ENCODE data around the gene SPEF2.

Gene SPEF2

GRCh38 chr5:35785601-35786085, 168.0 kb downstream of the SPEF2 start:
- DNase-seq = no peak

DNA sequence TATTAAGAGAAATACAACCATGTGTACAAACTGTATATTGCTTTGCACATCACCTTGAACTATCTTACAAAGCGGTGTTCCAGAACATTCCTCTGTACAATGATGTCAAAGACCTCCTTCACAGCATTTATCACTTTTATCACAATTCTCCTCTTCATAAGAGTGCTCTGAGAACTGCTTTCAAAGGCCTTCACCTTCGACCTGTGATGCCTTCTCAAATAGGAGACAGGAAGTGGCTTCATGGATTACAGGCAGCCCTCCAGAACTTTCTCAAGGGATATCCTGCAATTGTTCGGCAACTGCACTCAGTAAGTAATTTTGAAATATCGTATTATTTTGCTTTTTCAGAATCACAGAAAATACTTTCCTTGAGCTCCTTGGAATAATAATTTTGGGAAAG, 171.1 kb downstream of the SPEF2 start:
- DNase-seq = no peak

DNA sequence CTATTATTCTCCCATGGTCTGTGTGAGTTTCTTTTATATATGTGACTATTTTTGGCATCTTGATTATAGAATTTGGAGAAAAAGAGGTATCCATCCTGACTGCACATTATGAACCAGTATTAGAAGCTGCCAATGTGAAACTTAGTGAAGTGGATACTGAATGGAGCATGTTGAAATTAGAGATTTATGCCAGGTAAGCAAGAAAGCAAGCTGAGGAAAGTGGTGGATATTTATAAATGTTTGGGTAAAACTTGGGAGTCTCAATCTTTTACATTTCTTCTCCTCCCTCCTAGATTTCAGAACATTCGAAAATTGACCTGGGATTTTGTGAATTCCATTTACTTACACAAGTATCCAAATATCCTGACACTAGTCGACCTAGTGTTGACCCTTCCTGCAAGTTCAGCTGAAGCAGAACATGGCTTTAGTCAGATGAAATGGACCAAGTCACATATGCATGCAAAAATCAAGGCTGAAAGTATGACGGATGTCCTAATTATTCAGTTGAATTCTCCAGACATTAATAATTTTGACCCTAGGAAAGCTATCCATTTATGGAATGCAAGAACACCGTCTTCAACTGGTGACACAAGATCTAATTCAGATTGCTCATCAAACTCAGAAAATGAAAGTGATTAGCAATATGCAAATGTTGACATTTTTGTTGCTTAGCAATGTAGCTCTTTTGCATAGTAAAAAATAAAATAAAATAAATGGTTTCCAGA, 172.2 kb downstream of the SPEF2 start:
- DNase-seq = no peak

DNA sequence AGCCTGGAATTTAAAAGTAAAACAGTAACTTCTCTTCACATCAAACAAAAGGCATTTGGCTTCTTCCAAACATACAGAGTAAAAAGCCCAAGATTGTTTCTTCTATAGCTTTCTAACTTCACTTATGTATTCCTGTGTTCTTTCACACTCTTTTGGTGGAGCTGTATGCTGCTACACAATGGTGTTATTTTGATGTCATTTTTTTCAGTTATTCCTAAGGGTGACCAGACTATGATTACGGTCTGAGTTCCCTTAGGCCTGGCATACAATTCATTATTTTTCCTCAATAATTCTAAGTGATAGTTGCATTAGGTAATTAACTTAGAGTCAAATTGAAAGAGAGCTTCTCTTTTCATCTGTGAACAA, 172.8 kb downstream of the SPEF2 start:
- no peak for DNase-seq

GRCh38 chr5:35794328-35794619, 176.6 kb downstream of the SPEF2 start:
- DNase-seq = no peak

DNA sequence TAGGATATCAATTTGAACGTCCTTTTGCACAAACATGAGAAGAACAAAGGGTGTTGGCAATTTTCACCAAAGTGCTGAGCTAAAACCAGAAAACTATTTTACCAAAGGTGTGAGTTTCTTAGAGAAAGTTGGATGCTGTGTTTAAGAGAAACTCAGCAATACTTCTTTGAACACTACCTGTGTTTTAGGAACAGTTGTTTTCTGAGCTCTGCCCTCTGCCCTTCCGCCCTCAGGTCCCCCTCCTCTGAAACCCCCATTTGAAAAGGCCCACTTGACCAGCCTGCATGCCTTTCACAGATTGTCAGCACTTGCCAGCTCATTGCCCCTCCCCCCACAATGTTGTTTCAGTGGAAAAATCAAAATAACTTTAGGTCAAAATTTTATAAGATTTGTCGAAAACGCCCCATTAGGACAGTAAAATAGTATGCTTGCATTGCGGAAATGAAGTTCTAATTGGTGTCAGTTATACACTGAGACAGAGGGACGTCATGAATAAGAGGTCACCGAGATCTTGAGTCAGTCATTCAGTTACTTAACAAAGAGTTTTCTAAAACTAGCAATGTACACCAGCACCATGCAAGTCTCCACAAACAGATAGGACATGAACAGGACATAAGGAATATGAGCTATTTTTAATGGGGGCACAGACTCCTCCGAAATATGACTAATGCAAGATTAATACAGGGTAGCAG, 177.2 kb downstream of the SPEF2 start:
- no peak for DNase-seq

DNA sequence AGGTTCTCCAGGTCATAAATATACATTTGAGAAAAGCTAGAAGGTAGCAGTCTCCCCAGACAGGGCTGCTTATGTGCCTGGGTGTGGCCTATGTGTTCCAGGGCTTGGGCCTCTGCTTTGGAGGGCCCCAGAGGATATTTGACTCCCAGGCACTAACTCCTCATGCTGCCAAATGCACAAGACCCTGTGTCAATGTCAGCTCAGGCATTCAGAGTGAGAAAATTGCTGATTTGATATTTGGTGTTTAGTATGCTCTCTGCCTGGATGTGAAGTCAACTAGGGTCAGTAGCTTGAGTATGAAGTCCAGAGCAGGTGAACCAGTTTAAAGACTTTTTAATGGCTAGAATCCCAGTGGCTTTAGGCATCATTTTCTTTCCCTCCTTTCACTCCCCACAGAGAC, 181.5 kb downstream of the SPEF2 start:
- DNase-seq = no peak

DNA sequence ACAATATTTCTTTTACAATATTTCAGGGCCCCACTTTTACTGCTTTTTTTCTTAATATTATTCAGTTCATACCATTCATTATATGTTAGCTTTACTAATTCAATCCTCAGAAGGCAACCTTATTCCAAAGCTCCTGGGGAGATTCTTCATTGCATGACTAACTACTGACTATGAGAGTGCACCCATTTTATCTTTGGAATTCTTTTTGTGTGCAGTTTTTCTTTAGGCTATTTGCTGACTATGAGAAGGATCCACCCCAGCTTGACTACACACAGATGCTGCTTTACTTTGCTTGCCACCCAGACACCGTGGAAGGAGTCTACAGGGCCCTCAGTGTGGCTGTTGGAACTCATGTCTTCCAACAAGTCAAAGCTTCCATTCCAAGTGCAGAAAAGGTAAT, 182.1 kb downstream of the SPEF2 start:
- DNase-seq = no peak

DNA sequence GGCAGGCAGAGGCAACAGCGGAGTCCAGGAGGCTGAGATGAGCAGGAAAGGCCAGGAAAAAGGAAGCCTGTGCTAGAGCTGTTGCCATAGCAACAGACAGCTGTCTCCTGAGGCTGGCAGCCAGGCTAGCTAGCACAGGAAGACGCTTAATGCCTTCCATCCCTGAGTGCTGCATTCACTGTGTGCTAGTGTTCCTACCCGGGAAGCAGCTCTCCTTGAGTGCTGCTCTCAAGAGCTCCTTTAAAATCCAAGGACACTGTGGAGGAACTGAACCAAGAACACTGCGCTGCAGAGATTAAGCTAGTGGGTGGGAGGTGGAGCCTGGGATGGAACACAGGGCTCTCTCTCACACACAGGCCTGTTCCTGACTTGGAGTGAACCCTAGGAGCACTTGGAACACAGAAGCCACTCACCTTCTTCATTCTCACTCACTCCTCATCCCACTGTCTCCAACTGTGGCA, 185.6 kb downstream of the SPEF2 start:
- no peak for DNase-seq

- no peak for DNase-seq
Observed at GRCh38 chr5:35804201-35804653, 186.6 kb downstream of the SPEF2 start.

GRCh38 chr5:35804841-35805240, 187.2 kb downstream of the SPEF2 start:
- DNase-seq = no peak

DNA sequence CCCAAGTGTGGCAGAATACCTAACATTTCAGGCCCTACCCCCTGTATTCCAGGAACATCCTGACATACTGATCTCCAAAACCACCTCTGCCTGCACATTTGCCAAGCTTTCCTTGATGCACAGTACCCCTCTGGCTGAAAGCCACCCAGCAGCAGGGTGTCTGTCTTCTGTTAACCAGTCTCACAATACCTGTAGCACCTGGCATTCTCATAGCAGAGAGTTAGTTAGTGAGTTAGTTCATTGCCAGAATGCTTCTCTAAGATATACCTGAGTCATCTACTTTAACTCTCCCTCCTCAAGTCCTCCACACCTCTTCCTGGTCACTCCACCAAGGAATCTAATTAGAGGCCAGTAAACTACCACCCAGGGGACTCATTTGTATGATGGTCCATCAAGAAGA, 192.9 kb downstream of the SPEF2 start:
- no peak for DNase-seq

DNA sequence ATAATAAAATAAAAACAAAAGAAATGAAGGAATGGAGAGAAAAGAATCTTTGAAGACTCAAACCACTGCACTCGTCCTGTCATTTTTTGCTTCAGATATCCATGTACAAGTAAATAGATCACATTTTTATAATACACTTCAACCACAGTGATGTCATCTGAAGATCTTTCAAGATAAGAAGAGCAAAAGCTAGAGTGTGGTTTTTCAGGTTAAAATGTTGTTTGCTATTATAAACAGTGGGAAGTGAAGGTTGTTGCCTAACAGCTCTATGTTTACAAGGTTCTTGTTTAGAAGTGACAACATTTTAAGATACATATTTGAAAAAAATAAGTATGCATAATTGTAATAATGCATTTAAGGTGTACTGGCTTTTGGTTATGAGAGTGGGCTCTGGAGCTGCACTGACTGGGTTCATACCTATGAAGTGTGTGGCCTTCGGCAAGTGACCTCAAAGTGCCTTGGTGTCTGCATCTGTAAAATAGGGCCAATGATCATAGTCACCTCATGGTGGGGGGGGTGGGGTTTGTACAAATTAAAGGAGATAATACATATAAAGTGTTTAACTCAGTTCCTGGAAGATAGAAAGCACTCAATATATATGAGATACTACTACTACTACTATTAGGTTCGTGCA, 193.6 kb downstream of the SPEF2 start:
- DNase-seq = no peak

GRCh38 chr5:35813521-35813920, 195.9 kb downstream of the SPEF2 start:
- DNase-seq = no peak

DNA sequence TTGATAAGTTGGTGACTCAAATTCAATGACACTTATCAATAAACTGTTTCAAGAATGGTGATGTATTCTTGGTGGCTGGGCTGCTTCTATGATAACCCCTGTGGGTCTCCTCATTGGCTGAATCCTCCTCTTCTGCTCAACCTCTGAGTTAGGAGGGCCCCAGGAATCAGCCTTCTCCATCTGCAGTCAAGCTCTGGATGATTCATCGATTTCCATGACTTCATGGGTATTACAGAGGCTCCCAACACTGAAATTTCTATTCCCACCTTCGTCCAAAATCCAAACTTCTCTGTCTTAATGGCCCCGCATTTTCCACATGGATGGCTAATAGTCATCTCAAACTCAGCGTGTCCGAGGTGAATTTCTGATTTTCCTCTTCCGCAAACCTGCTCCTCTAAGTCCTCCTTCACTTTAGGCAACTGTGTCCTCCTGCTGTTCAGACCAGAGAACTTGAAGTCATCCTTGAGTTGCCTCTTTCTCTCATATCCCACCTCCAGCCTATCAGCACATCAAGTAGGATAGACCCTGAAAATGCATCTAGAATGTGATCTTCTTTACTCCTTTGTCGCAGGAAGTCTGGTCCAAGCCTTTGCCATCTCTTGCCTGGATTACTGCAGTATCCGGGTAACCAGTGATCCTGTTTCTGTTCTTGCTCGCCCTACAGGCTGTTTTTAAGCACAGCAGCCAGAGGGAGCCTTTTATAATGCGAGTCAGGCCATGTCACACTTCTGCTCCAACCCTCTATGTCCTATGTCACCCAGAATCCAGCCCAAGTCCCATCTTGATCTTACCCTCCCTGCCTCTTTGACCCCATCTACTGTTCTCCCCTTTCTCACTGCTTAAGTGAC, 197.7 kb downstream of the SPEF2 start:
- DNase-seq = peak; percentile 36

GRCh38 chr5:35816881-35817521, 199.3 kb downstream of the SPEF2 start:
- no peak for DNase-seq

GRCh38 chr5:35819026-35819425, 201.4 kb downstream of the SPEF2 start:
- no peak for DNase-seq

- no peak for DNase-seq
Observed at GRCh38 chr5:35819668-35820067, 202.0 kb downstream of the SPEF2 start.

DNA sequence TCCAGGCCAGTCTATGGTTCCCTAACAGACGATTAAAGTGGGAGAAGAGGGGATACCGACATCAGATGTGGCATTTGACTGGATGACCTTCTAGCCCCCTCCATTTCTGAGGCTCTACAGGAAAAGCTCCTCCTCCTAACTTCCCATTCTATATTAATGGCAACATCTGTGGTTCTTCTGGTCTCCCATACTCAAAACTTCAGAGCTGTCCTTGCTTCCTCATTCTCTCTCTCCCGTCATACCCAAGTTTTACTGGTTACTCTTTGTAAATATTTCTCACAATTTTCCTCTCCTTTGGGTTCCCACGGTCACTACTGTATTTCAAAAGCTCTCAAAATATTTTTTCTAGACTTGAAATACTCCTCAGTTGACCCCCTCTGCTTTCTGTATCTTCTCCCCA, 203.1 kb downstream of the SPEF2 start:
- DNase-seq = no peak

GRCh38 chr5:35821513-35821912, 203.8 kb downstream of the SPEF2 start:
- no peak for DNase-seq

DNA sequence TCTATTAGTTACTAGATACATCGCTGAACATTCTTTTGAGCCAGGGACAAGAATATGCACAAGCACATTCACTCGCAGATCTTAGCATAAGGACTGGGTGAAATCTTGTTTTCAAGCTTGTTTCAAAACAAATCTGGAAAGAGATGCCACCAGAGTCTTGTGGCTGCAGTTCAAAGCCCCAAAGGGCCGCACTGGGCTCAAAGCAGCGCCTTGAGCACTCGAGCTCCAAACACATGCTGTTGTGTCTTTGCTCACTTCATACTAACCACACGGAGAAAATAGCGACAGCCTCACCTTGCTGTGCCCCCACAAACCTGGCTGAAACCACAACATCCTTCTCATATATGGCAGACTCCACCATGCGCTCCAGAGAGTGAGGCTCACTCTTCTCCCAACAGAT, 204.8 kb downstream of the SPEF2 start:
- DNase-seq = no peak

- DNase-seq = no peak
Observed at GRCh38 chr5:35823347-35824098, 205.9 kb downstream of the SPEF2 start.

Measured in RPMI8226 (cell line).